GM10248 (cell line): ENCODE measurements around the gene RFX8.

Experiments used
- CTCF ChIA-PET: fragments of 300-600 bp; sonication (Branson Sonifier 250); formaldehyde crosslinking; extraction: SDS; loops from one replicate; lab custom pipeline; 2021; ENCODE audit warnings: antibody characterized with exemption; lab: Yijun Ruan, JAX
- POLR2A ChIA-PET: fragments of 350-650 bp; sonication (Branson Sonifier 250); formaldehyde crosslinking; extraction: SDS; loops from one replicate; lab custom pipeline; 2020; ENCODE audit warnings: antibody characterized with exemption; lab: Yijun Ruan, JAX
- DNase-seq: peaks from one replicate; pipeline ENCODE4 v3.0.0; 2012; ENCODE audit errors: extremely low spot score
- TF ChIP-seq, protein P1 (sequence below): IDR thresholded peaks from 2 replicates; pipeline ENCODE4 v1.5.1; 2012; ENCODE audit warnings: mild to moderate bottlenecking, low read depth; ENCODE audit errors: extremely low read depth, missing control alignments, control extremely low read depth

Gene RFX8

GRCh38 chr2:101412092-101412694 is 62.7 kb downstream of the RFX8 start:
- TF ChIP-seq, protein P1, sequence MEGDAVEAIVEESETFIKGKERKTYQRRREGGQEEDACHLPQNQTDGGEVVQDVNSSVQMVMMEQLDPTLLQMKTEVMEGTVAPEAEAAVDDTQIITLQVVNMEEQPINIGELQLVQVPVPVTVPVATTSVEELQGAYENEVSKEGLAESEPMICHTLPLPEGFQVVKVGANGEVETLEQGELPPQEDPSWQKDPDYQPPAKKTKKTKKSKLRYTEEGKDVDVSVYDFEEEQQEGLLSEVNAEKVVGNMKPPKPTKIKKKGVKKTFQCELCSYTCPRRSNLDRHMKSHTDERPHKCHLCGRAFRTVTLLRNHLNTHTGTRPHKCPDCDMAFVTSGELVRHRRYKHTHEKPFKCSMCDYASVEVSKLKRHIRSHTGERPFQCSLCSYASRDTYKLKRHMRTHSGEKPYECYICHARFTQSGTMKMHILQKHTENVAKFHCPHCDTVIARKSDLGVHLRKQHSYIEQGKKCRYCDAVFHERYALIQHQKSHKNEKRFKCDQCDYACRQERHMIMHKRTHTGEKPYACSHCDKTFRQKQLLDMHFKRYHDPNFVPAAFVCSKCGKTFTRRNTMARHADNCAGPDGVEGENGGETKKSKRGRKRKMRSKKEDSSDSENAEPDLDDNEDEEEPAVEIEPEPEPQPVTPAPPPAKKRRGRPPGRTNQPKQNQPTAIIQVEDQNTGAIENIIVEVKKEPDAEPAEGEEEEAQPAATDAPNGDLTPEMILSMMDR, result no peak
- CTCF ChIA-PET, result no interaction called here
- POLR2A ChIA-PET, result no interaction called here
- DNase-seq, result no peak

GRCh38 chr2:101410746-101411145 is 64.2 kb downstream of the RFX8 start:
- no peak for DNase-seq
- TF ChIP-seq, protein P1, result no peak
- ChIA-PET POLR2A (no interaction called here), CTCF (interaction anchor here (0.8 to 4.1 kb wide), 2 partner anchors 8 to 12 kb away, joined by 3 to 13 read pairs; no protein-coding TSS in a partner anchor)

DNA sequence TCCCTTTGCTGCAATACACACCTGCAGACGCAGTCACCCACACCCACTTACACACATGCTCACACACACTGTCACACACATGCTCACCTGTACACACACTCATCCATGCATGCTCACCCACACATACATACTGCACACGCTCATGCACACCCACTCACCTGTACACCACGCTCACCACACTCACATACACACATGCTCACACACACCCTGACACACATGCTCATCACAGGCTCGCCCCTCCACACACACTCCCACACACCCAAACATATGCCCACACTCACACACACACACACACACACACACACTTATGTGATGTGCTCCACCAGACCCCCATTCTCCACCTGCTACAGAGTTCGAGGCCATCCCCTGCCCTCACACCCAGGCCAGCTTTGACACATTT is 64.8 kb downstream of the RFX8 start:
- ChIA-PET POLR2A (no interaction called here), CTCF (interaction anchor here (4.1 kb wide), 1 partner anchor 9 kb away, joined by 13 read pairs; no protein-coding TSS in a partner anchor)
- DNase-seq, result no peak
- TF ChIP-seq, protein P1, result no peak

GRCh38 chr2:101409699-101410098 is 65.2 kb downstream of the RFX8 start:
- ChIA-PET POLR2A (no interaction called here), CTCF (interaction anchor here (4.1 kb wide), 1 partner anchor 9 kb away, joined by 13 read pairs; no protein-coding TSS in a partner anchor)
- TF ChIP-seq, protein P1, result no peak
- DNase-seq, result no peak

DNA sequence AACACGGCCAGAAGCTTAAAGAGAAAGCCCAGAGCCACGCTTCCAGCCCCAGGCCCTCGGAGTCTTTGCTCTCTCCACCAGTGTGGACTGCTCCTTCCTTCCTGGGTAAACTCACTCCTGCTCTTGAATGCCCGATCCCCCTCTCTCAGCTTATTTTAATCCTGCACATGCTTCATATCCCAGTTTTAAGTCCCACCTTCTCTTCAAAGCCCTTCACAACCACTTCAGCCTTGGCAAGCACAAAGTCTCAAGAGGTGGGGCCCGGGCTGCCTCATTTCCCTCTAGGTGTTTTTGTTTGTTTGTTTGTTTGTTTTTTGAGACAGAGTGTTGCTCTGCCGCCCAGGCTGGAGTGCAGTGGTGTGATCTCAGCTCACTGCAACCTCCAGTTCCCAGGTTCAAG is 66.0 kb downstream of the RFX8 start:
- DNase-seq, result no peak
- POLR2A ChIA-PET, result no interaction called here

DNA sequence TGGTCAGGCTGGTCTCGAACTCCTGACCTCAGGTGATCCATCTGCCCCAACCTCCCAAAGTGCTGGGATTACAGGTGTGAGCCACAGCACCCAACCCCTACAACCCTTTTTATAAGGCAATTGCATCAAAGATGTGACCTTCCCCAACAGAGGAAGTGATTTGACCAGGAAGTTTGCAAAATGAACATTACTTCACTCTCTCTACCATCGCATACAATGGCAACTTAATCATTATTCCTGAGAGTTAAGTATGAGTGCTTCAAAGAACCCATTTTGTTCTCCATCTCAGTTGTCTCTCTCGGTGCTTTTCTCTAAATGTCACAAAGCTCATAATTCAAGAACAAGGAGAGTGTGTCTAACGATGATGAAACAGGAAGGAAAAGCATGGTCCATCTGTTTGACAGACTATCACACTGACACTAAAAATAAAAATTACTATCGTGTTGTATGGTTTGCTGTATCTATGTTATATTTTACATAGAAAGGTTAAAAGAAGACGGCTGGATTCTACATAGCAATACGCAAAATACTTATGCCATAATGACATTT is 69.5 kb downstream of the RFX8 start:
- ChIA-PET POLR2A (no interaction called here), CTCF (no interaction called here)
- no peak for DNase-seq
- TF ChIP-seq, protein P1, result no peak

More for the DNA sequence above, 66.0 kb downstream of the RFX8 start:
- TF ChIP-seq, protein P1, result no peak
- CTCF ChIA-PET, result interaction anchor here (4.1 kb wide), 1 partner anchor 10 kb away, joined by 13 read pairs; no protein-coding TSS in a partner anchor
